HG02852 (cell line): ENCODE results near the gene PTTG1IP.
"Not testable (repeated sequence)": the region's sequence is repeated elsewhere in the genome, so short reads cannot be mapped to it uniquely, and the experiment has no call there.

Experiments used
- ATAC-seq: cut with Tn5 transposase; IDR thresholded peaks from one replicate; pipeline ENCODE4 v1.9.1; 2021; ENCODE audit warnings: mild to moderate bottlenecking, moderate library complexity; ENCODE audit not compliant: unreplicated experiment

The PTTG1IP gene

GRCh38 chr21:44833663-44834062 is 39.8 kb downstream of the PTTG1IP start:
- ATAC-seq, result no peak

DNA sequence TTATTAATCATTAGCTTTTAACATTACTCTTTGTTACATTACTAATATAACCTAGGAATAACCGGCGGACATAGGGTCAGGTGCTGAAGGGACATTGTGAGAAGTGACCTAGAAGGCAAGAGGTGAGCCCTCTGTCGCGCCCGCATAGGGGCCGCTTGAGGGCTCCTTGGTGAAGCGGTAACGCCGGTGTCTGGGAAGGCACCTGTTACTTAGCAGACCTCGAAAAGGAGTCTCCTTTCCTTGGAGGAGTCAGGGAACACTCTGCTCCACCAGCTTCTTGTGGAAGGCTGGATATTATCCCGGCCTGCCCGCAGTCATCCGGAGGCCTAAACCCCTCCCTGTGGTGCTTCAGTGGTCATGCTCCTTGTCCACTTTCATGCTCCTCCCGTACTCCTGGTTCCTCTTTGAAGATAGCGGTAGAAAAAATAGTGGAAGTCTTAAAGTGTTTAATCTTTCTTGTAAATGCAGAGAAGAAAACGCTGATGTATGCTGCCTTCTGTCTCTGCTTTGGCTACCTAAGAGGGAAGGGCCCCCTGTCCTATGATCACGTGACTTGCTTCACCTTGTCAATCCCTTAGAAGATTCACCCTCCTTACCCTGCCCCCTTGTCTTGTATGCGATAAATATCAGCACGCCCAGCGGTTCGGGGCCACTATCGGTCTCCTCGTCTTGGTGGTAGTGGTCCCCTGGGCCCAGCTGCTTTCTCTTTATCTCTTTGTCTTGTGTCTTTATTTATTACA is 40.8 kb downstream of the PTTG1IP start:
- not testable (repeated sequence) for ATAC-seq

DNA sequence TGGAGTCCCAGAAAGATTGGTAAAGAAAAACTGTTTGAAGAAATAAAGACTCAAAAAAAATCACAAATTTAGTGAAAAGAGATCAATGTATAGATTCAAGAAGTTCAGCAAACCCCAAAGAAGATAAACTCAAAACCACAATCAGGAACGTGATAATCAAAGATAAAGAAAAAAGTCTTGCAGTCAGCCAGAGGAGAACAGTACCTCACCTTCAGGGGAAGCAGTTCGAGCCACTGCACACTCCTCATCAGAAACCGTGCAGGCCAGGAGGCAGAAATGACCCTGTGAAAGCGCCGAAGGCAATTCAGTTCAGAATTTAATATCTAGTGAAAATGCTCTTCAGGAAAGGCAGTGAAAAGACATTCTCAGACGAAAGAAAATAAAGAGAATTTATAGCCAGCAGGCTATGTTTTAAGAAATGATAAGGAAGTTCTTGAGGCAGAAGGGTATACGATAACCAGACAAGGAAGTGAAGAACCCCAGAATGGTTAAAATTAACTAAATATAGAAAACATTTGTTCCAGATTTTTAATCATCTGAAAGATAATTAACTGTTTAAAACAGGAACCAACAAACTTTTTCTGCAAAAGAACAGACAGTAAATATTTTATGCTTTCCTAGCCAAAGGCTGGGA is 42.1 kb downstream of the PTTG1IP start:
- no peak for ATAC-seq

DNA sequence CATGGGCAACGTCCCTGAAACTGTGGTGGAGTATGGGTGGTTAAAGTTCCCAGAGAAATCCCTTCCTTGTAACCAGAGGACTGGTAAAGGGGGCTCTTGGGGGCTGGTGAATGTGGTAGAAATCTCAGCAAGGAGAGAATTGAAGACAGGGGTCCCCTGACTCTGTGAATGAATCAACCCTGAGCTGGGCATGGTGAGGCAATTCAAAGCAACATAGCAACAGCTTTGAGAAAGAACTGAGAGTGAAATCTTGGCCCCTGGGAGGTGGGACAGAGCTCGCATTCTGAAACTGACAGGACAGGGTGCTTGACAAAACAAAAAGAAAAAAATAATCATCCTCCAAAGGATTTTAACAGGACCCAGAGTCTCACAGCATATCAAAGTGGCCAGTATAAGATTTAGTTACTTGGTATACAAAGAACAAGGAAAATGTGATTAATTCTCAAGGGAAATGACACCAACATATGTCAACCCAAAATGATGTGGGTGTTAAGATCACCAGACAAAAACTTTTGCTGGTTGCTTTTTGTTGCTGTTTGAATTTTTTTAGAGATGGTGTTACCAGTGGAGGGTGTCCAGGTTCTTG is 43.9 kb downstream of the PTTG1IP start:
- ATAC-seq, result no peak

DNA sequence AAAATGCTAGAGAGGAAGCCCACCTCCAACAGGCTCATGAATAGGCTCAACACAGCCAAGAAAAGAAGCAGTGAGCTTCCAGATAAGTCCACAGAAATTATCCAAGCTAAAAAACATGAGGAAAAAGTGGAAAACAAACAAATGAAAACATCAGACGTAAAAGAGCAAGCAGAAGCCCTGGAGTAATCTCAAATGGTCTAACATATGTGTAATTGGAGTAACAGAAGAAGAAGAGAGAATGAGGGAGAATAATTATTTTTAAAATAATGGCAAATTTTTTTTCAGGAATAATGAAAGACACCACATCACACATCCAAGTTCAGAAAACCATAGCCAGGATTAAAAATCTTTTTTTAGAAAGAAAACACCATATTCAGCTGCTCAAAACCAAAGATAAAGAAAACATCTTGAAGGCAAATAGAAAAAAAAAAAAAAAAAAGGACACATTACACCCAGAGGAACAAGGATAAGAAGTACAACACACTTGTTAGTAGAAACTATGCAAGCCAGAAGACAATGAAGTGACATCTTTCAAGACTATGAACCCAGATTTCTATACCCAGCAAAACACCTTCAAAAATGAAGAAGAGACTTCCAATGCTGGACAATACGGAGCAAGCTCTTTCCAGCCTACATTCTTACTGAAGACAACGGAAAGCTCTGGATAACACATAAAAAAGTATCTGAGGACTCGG is 45.0 kb downstream of the PTTG1IP start:
- no peak for ATAC-seq

- no peak for ATAC-seq
These were observed 50.3 kb downstream of the PTTG1IP start for GRCh38 chr21:44823179-44823660.

GRCh38 chr21:44822484-44823178 is 50.9 kb downstream of the PTTG1IP start:
- ATAC-seq, result no peak

GRCh38 chr21:44820851-44821250 is 52.6 kb downstream of the PTTG1IP start:
- ATAC-seq, result no peak

DNA sequence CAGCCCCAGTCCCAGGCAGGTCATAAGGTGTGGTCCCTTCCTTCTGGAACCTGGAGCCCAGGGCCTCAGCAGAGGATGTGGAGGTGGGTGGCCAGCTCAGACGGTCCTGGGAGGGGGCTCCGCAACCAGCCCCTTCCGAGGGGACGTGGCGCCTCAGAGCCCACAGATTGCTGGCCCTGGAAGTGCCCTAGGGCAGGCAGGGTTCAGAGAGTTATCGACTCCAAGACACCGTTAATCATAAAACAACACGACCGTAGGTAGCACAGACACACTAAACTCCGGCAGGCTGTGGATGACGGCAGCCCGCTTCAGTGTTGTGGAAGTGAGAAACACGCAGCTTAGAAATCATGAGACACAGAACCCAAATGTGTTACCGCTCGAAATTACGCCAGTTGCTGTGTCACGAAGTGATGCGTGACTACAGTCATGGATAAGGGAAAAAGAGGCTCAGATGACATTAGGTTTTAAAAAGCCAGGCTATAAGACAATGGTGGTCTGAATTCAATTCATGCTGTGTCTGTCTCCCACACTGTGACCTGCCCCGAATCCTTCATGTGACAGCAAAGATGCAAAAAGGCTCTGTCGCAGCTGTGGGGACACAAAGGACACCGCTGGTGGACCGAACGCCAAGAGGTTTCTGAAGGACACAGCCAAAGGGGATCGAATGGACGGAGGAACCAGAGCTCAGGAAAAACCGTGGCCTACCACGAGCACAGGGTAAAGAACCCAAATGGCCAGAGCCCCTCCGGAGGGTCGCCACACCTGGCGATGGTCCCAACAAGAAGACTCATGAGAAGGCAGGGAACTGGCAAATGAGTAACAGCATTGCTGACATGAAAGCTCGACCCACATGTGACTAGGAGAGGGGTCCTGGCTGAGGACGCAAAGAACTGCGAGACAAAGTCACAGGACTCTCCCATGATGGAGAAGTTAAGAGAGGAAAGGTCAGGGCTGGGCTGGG is 53.9 kb downstream of the PTTG1IP start:
- no peak for ATAC-seq

GRCh38 chr21:44818640-44819011 is 54.9 kb downstream of the PTTG1IP start:
- no peak for ATAC-seq

- peak; percentile 63 for ATAC-seq
These were observed 55.4 kb downstream of the PTTG1IP start, which contains the start of gene SUMO3 for GRCh38 chr21:44817914-44818639. Gene SUMO3, minus strand, starts transcription at chr21:44818062. Its CDS starts 94 bp downstream, at chr21:44817968.

DNA sequence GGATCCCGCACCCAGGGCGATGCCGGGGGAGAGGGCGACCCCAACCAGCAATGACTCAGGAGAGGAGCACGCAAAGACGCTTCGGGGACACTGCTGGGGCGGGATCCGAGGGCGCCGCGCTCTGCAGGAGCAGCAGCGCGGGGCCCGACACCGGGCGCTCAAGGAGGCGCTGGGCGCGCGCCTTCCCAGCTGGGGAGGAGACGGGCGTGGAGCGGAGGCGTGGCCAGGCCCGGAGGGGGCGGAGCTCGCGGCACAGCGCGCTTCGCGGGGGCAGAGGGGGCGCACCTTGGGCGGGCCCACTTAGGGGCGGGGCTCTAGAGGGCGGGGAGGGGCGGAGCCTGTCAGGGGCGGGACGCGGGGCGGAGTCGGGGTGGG is 56.0 kb downstream of the PTTG1IP start:
- peak; percentile 69 for ATAC-seq

GRCh38 chr21:44816761-44817505 is 56.6 kb downstream of the PTTG1IP start:
- no peak for ATAC-seq

GRCh38 chr21:44815852-44816628 is 57.5 kb downstream of the PTTG1IP start:
- no peak for ATAC-seq

GRCh38 chr21:44815225-44815624 is 58.3 kb downstream of the PTTG1IP start:
- no peak for ATAC-seq

DNA sequence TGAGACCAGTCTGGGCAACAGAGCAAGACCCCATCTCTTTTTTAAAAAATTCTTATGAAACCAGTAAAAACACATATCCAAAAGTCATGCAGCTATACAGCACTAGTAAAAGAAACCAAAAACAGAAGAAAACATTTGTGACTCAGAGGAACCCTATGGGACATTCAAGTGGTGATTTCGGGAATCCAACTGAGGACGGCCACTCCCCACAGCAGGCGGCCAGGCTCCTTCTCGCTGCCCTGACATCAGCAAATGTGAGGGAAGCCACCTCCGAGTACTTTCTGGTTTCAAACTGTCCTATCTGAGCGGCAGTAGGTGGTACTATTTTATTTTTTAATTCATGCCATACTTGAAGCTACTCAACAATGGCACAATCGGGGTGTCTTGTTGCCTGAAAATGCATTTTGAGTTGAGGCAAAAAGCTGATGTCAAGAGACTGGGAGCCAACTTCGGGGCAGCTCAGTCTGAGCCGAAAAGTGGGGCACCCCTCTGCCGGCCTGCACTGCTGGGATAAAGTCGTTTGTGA is 58.9 kb downstream of the PTTG1IP start:
- ATAC-seq, result no peak

- ATAC-seq, result no peak
These were observed 59.8 kb downstream of the PTTG1IP start for GRCh38 chr21:44813727-44814126.
